Measurements from ENCODE around the gene PGLYRP1.

Gene PGLYRP1

GRCh38 chr19:45999653-46000121 is 23.2 kb downstream of the PGLYRP1 start:
- peak; percentile 13 for DNase-seq

- no peak for DNase-seq
These were observed 24.0 kb downstream of the PGLYRP1 start for GRCh38 chr19:45998834-45999233.

GRCh38 chr19:45996933-45997332 is 25.9 kb downstream of the PGLYRP1 start:
- DNase-seq, result no peak

- peak; percentile 68 for DNase-seq
These were observed 27.0 kb downstream of the PGLYRP1 start for GRCh38 chr19:45995715-45996385.

GRCh38 chr19:45994998-45995714 is 27.7 kb downstream of the PGLYRP1 start, which contains the start of gene CCDC61:
Gene CCDC61, plus strand, starts transcription at chr19:45995467. Its CDS starts 7,552 bp downstream, at chr19:46003019.
- DNase-seq, result peak; percentile 97

- no peak for DNase-seq
These were observed 28.3 kb downstream of the PGLYRP1 start for GRCh38 chr19:45994456-45994997.

- no peak for DNase-seq
These were observed 32.6 kb downstream of the PGLYRP1 start for GRCh38 chr19:45990113-45990728.

GRCh38 chr19:45985321-45985720 is 37.5 kb downstream of the PGLYRP1 start:
- DNase-seq, result no peak

GRCh38 chr19:45981350-45981749 is 41.5 kb downstream of the PGLYRP1 start:
- no peak for DNase-seq

GRCh38 chr19:45978156-45978555 is 44.7 kb downstream of the PGLYRP1 start:
- no peak for DNase-seq

- DNase-seq, result no peak
These were observed 46.7 kb downstream of the PGLYRP1 start for GRCh38 chr19:45976178-45976577.

- no peak for DNase-seq
These were observed 47.4 kb downstream of the PGLYRP1 start for GRCh38 chr19:45975306-45976070.

- peak; percentile 64 for DNase-seq
These were observed 49.1 kb downstream of the PGLYRP1 start, which contains the start of gene NOVA2 for GRCh38 chr19:45973553-45974338. Gene NOVA2, minus strand, starts transcription at chr19:45973865. Its CDS starts 514 bp downstream, at chr19:45973351.

- no peak for DNase-seq
These were observed 49.8 kb downstream of the PGLYRP1 start for GRCh38 chr19:45972947-45973540.

GRCh38 chr19:45972081-45972946 is 50.5 kb downstream of the PGLYRP1 start:
- DNase-seq, result no peak

- no peak for DNase-seq
These were observed 51.5 kb downstream of the PGLYRP1 start for GRCh38 chr19:45971260-45971902.

- DNase-seq, result no peak
These were observed 53.2 kb downstream of the PGLYRP1 start for GRCh38 chr19:45969676-45970075.

Measured in NCI-H226 (cell line).